ENCODE measurements around the gene PTPRG. TPM values are rescaled to one million over a fixed set of nuclear protein-coding genes. Genes with fewer than 3 reads are reported as not detected.

Gene PTPRG
- total and polyA plus RNA-seq, 2 experiments from 2014 or later, result 8.5 to 34.9 TPM

- H3K27me3 ChIP-seq, result no peaks in the 10 kb centered on the region
- TF ChIP-seq, protein P1, sequence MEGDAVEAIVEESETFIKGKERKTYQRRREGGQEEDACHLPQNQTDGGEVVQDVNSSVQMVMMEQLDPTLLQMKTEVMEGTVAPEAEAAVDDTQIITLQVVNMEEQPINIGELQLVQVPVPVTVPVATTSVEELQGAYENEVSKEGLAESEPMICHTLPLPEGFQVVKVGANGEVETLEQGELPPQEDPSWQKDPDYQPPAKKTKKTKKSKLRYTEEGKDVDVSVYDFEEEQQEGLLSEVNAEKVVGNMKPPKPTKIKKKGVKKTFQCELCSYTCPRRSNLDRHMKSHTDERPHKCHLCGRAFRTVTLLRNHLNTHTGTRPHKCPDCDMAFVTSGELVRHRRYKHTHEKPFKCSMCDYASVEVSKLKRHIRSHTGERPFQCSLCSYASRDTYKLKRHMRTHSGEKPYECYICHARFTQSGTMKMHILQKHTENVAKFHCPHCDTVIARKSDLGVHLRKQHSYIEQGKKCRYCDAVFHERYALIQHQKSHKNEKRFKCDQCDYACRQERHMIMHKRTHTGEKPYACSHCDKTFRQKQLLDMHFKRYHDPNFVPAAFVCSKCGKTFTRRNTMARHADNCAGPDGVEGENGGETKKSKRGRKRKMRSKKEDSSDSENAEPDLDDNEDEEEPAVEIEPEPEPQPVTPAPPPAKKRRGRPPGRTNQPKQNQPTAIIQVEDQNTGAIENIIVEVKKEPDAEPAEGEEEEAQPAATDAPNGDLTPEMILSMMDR (IDR thresholded peaks at IDR 0.05; ENCODE audit: poor library complexity), result no peak
- TF ChIP-seq EZH2phosphoT487 (IDR thresholded peaks at IDR 0.05; ENCODE audit: low read depth, severe bottlenecking, unreplicated experiment) (no peak), EZH2 (IDR thresholded peaks at IDR 0.05; ENCODE audit: borderline replicate concordance) (no peak)
- no peaks in the 10 kb centered on the region for H3K36me3 ChIP-seq (replicated peaks; ENCODE audit: insufficient read depth, low read depth)
- H3K4me2 ChIP-seq, result no peak overlapping the region
- peaks cover 41% of the 10 kb centered on the region for H3K79me2 ChIP-seq
- no peak overlapping the region for H3K27ac ChIP-seq
- no peak overlapping the region for H2AFZ ChIP-seq
- no peaks in the 10 kb centered on the region for H3K9me2 ChIP-seq (replicated peaks; ENCODE audit: insufficient read depth)
- H3K9me3 ChIP-seq (ENCODE audit: low read depth), result no peaks in the 10 kb centered on the region
- no peak for DNase-seq (ENCODE audit: low spot score)
- peaks cover 2% of the 10 kb centered on the region for H4K20me1 ChIP-seq (ENCODE audit: insufficient read depth, poor library complexity, severe bottlenecking)
- 92% methylated on average over 4 of the region's 4 CpGs for WGBS (ENCODE audit: low lambda C conversion rate, missing lambda C conversion rate)
- peaks cover 11% of the 10 kb centered on the region for H3K4me1 ChIP-seq (ENCODE audit: insufficient read depth)
- no peak overlapping the region for H3K4me3 ChIP-seq
Measured at GRCh38 chr3:61629442-61629841, 68.1 kb downstream of the PTPRG start.

DNA sequence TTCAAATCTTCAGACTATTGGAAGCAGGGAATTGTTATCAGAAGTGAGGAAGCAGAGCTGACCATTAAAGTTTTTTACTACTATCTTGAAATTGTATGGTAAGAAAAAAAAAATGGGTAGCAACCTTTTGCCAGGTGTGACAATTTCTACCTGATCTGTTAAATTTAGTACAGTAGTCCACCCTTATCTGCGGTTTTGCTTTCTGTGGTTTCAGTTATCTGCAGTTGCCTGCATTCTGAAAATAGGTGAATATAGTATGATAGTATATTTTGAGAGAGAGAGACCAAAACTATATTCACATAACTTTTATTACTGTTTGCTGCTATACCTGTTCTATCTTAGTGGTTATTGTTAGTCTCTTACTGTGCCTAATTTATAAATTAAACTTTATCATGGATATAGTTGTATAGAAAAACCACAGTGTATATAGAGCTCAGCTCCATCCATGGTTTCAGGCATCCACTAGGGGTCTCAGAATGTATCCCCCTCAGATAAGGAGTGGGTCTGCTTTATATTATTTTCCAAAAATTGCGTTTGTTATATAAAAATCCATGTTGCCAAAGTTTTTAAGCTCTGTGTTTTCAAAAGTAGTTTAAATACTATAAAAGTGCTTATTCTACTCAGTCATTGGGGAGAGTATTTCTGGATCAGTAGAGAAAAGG lies 69.9 kb downstream of the PTPRG start:
- TF ChIP-seq EZH2 (IDR thresholded peaks at IDR 0.05; ENCODE audit: borderline replicate concordance) (no peak), EZH2phosphoT487 (IDR thresholded peaks at IDR 0.05; ENCODE audit: low read depth, severe bottlenecking, unreplicated experiment) (no peak)
- TF ChIP-seq, protein P1 (IDR thresholded peaks at IDR 0.05; ENCODE audit: poor library complexity), result no peak
- H3K4me3 ChIP-seq, result no peak overlapping the region
- H3K79me2 ChIP-seq, result peaks cover 50% of the 10 kb centered on the region

GRCh38 chr3:61632568-61633175 lies 71.3 kb downstream of the PTPRG start:
- no peak for DNase-seq (ENCODE audit: low spot score)
- 100% methylated on average over 2 of the region's 2 CpGs for WGBS (ENCODE audit: low lambda C conversion rate, missing lambda C conversion rate)
- H3K4me2 ChIP-seq, result no peak overlapping the region
- H3K9me3 ChIP-seq (ENCODE audit: low read depth), result no peaks in the 10 kb centered on the region
- no peaks in the 10 kb centered on the region for H3K27me3 ChIP-seq
- no peak for TF ChIP-seq EZH2phosphoT487 (IDR thresholded peaks at IDR 0.05; ENCODE audit: low read depth, severe bottlenecking, unreplicated experiment)
- TF ChIP-seq, protein P1 (IDR thresholded peaks at IDR 0.05; ENCODE audit: poor library complexity), result no peak
- no peak for TF ChIP-seq EZH2 (IDR thresholded peaks at IDR 0.05; ENCODE audit: borderline replicate concordance)
- no peaks in the 10 kb centered on the region for H3K9me2 ChIP-seq (replicated peaks; ENCODE audit: insufficient read depth)
- peaks cover 41% of the 10 kb centered on the region for H3K79me2 ChIP-seq
- no peaks in the 10 kb centered on the region for H3K36me3 ChIP-seq (replicated peaks; ENCODE audit: insufficient read depth, low read depth)
- H2AFZ ChIP-seq, result no peak overlapping the region
- H4K20me1 ChIP-seq (ENCODE audit: insufficient read depth, poor library complexity, severe bottlenecking), result peaks cover 4% of the 10 kb centered on the region
- H3K4me1 ChIP-seq (ENCODE audit: insufficient read depth), result peaks cover 19% of the 10 kb centered on the region
- H3K4me3 ChIP-seq, result no peak overlapping the region
- H3K27ac ChIP-seq, result no peak overlapping the region

More for the DNA sequence above, 69.9 kb downstream of the PTPRG start:
- H3K9me3 ChIP-seq (ENCODE audit: low read depth), result no peaks in the 10 kb centered on the region
- H4K20me1 ChIP-seq (ENCODE audit: insufficient read depth, poor library complexity, severe bottlenecking), result peaks cover 2% of the 10 kb centered on the region
- no peak for DNase-seq (ENCODE audit: low spot score)
- peaks cover 20% of the 10 kb centered on the region for H3K4me1 ChIP-seq (ENCODE audit: insufficient read depth)
- H3K36me3 ChIP-seq (replicated peaks; ENCODE audit: insufficient read depth, low read depth), result no peaks in the 10 kb centered on the region
- no peak overlapping the region for H2AFZ ChIP-seq
- WGBS (ENCODE audit: low lambda C conversion rate, missing lambda C conversion rate), result 82% methylated on average over 2 of the region's 2 CpGs
- no peak overlapping the region for H3K27ac ChIP-seq
- H3K9me2 ChIP-seq (replicated peaks; ENCODE audit: insufficient read depth), result no peaks in the 10 kb centered on the region
- no peak overlapping the region for H3K4me2 ChIP-seq
- H3K27me3 ChIP-seq, result no peaks in the 10 kb centered on the region
